ENCODE data around the gene DDX4.

The DDX4 gene

GRCh38 chr5:55700745-55701144 is 37.1 kb upstream of the DDX4 start:
- ChIA-PET CTCF (interaction anchor here (0.5 to 1.4 kb wide), 6 partner anchors 8 to 475 kb away, joined by 3 to 5 read pairs (median 4); no protein-coding TSS in a partner anchor), POLR2A (no interaction called here)
- no peak overlapping the region for H3K27ac ChIP-seq (ENCODE audit: extremely low read depth, low read depth, low read length)
- H3K4me3 ChIP-seq (ENCODE audit: low read depth, low read length) = no peak overlapping the region
- H3K4me1 ChIP-seq (ENCODE audit: control insufficient read depth, insufficient read depth, low read length) = no peaks in the 10 kb centered on the region
- TF ChIP-seq ZNF223 (tag by site-specific recombination; IDR thresholded peaks at IDR 0.05) = no peak
- TF ChIP-seq ZNF202 (tag by site-specific recombination; IDR thresholded peaks at IDR 0.05; ENCODE audit: borderline replicate concordance) = no peak
- no peak for TF ChIP-seq ZBTB1 (tag by site-specific recombination; IDR thresholded peaks at IDR 0.05)
- TF ChIP-seq, protein P1, sequence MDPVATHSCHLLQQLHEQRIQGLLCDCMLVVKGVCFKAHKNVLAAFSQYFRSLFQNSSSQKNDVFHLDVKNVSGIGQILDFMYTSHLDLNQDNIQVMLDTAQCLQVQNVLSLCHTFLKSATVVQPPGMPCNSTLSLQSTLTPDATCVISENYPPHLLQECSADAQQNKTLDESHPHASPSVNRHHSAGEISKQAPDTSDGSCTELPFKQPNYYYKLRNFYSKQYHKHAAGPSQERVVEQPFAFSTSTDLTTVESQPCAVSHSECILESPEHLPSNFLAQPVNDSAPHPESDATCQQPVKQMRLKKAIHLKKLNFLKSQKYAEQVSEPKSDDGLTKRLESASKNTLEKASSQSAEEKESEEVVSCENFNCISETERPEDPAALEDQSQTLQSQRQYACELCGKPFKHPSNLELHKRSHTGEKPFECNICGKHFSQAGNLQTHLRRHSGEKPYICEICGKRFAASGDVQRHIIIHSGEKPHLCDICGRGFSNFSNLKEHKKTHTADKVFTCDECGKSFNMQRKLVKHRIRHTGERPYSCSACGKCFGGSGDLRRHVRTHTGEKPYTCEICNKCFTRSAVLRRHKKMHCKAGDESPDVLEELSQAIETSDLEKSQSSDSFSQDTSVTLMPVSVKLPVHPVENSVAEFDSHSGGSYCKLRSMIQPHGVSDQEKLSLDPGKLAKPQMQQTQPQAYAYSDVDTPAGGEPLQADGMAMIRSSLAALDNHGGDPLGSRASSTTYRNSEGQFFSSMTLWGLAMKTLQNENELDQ (tag by site-specific recombination; IDR thresholded peaks at IDR 0.05; ENCODE audit: low read depth) = no peak
- no peak for TF ChIP-seq ZNF660 (tag by site-specific recombination; IDR thresholded peaks at IDR 0.05)
- TF ChIP-seq ZNF514 (tag by site-specific recombination; IDR thresholded peaks at IDR 0.05) = no peak
- TF ChIP-seq ZNF596 (tag by site-specific recombination; IDR thresholded peaks at IDR 0.05) = no peak
- TF ChIP-seq, protein P2, sequence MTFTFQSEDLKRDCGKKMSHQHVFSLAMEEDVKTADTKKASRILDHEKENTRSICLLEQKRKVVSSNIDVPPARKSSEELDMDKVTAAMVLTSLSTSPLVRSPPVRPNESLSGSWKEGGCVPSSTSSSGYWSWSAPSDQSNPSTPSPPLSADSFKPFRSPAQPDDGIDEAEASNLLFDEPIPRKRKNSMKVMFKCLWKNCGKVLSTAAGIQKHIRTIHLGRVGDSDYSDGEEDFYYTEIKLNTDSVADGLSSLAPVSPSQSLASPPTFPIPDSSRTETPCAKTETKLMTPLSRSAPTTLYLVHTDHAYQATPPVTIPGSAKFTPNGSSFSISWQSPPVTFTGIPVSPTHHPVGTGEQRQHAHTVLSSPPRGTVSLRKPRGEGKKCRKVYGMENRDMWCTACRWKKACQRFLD (tag by site-specific recombination; IDR thresholded peaks at IDR 0.05) = no peak
- H3K36me3 ChIP-seq (ENCODE audit: control insufficient read depth in 2 of 2, insufficient read depth in 1 of 2, low read length in 2 of 2) = peaks cover 10 to 21% of the 10 kb centered on the region in 2 experiments
- no peaks in the 10 kb centered on the region for H3K9me3 ChIP-seq (ENCODE audit: control insufficient read depth, insufficient read depth, low read depth, low read length)

DNA sequence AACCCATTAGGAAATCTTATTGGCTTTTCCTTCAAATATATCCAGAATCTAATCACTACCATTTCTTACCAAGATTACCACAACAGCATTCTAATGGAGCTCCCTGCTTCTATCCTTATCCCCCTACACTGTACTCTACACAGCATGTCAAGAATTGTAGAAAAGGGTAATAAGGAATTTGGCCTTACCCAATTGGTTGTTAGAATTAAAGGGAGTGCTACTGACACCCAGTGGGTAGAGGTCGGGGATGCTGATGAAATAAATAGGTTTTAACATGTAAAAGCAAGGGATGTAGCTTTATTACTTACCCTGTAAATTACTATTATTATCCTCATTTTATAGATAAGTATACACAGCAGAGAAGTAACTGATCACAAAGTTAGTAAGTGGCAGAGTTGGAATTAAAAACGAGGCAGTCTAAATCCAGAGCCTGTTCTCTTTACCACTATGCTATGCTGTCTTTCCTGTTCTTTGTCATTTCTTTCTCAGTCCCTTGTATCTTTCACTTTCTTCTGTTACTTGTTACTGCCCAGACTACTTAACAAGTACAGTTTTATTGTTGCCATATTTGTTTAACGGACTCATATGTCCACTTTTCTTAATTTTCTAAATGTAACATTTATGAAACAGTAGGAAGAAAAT is 36.3 kb upstream of the DDX4 start:
- Histone ChIP-seq H3K4me1 (ENCODE audit: control insufficient read depth, insufficient read depth, low read length) (no peaks in the 10 kb centered on the region), H3K4me3 (ENCODE audit: low read depth, low read length) (no peak overlapping the region), H3K27ac (ENCODE audit: extremely low read depth, low read depth, low read length) (no peak overlapping the region), H3K36me3 (ENCODE audit: control insufficient read depth in 2 of 2, insufficient read depth in 1 of 2, low read length in 2 of 2) (peaks cover 10 to 21% of the 10 kb centered on the region in 2 experiments), H3K9me3 (ENCODE audit: control insufficient read depth, insufficient read depth, low read depth, low read length) (no peaks in the 10 kb centered on the region)
- ChIA-PET POLR2A (no interaction called here), CTCF (interaction anchor here (0.5 to 1.4 kb wide), 7 partner anchors 9 to 756 kb away, joined by 3 to 5 read pairs (median 4); no protein-coding TSS in a partner anchor)
- TF ChIP-seq SP2 (tag by site-specific recombination; IDR thresholded peaks at IDR 0.05) (no peak), YY2 (tag by site-specific recombination; IDR thresholded peaks at IDR 0.05) (no peak), ZNF426 (tag by site-specific recombination; IDR thresholded peaks at IDR 0.05) (no peak), ZNF350 (tag by site-specific recombination; IDR thresholded peaks at IDR 0.05) (no peak), ZXDB (tag by site-specific recombination; IDR thresholded peaks at IDR 0.05) (no peak), PBX3 (CRISPR knock-in tag; IDR thresholded peaks at IDR 0.05) (no peak), ZNF843 (tag by site-specific recombination; IDR thresholded peaks at IDR 0.05) (no peak), ZNF18 (tag by site-specific recombination; IDR thresholded peaks at IDR 0.05) (no peak)
- TF ChIP-seq, protein P3, sequence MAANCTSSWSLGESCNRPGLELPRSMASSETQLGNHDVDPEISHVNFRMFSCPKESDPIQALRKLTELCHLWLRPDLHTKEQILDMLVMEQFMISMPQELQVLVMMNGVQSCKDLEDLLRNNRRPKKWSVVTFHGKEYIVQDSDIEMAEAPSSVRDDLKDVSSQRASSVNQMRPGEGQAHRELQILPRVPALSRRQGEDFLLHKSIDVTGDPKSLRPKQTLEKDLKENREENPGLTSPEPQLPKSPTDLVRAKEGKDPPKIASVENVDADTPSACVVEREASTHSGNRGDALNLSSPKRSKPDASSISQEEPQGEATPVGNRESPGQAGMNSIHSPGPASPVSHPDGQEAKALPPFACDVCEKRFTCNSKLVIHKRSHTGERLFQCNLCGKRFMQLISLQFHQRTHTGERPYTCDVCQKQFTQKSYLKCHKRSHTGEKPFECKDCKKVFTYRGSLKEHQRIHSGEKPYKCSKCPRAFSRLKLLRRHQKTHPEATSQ (tag by site-specific recombination; IDR thresholded peaks at IDR 0.05) = no peak
- TF ChIP-seq, protein P4, sequence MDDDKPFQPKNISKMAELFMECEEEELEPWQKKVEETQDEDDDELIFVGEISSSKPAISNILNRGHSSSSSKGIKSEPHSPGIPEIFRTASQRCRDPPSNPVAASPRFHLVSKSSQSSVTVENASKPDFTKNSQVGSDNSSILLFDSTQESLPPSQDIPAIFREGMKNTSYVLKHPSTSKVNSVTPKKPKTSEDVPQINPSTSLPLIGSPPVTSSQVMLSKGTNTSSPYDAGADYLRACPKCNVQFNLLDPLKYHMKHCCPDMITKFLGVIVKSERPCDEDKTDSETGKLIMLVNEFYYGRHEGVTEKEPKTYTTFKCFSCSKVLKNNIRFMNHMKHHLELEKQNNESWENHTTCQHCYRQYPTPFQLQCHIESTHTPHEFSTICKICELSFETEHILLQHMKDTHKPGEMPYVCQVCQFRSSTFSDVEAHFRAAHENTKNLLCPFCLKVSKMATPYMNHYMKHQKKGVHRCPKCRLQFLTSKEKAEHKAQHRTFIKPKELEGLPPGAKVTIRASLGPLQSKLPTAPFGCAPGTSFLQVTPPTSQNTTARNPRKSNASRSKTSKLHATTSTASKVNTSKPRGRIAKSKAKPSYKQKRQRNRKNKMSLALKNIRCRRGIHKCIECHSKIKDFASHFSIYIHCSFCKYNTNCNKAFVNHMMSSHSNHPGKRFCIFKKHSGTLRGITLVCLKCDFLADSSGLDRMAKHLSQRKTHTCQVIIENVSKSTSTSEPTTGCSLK (tag by site-specific recombination; IDR thresholded peaks at IDR 0.05) = no peak

Data from HEK293 (cell line).